Esophagus squamous epithelium (tissue), 5 donors: ENCODE results near the gene RPRD1A. TPM values are rescaled to one million over a fixed set of nuclear protein-coding genes. Genes with fewer than 3 reads are reported as not detected.
"Not testable (repeated sequence)": the region's sequence is repeated elsewhere in the genome, so short reads cannot be mapped to it uniquely, and the experiment has no call there.

ENCODE experiments used
- DNase-seq: peaks from one replicate; lab custom pipeline; 2025; lab: John Stamatoyannopoulos, UW
- H3K27ac ChIP-seq, 4 donors: fragments of 200-600 bp; sonication (generic); one replicate each; pipeline ENCODE4 v1.5.1; 2016 to 2019; ENCODE audit warnings: mild to moderate bottlenecking in 1 of 4
- H3K27me3 ChIP-seq, 4 donors: fragments of 200-600 bp; sonication (generic); 1 replicate in 3 of 4; 2 replicates in 1 of 4; pipeline versions ENCODE4 v1.5.1 to v1.6.0; 2017 to 2021; ENCODE audit warnings: antibody characterized with exemption in 1 of 4
- H3K36me3 ChIP-seq, 3 donors: fragments of 200-600 bp; sonication (generic); one replicate each; pipeline ENCODE4 v1.5.1; 2016 to 2019
- H3K4me1 ChIP-seq, 3 donors: fragments of 200-600 bp; sonication (generic); one replicate each; pipeline ENCODE4 v1.5.1; 2017 to 2019
- H3K4me3 ChIP-seq, 4 donors: fragments of 200-600 bp; sonication (generic); 1 replicate in 3 of 4; 2 replicates in 1 of 4; pipeline ENCODE4 v1.5.1; 2016 to 2019; ENCODE audit warnings: mild to moderate bottlenecking in 2 of 4, moderate library complexity in 1 of 4
- H3K9me3 ChIP-seq, 3 donors: fragments of 200-600 bp; sonication (generic); one replicate each; pipeline ENCODE4 v1.5.1; 2016 to 2019
- CTCF ChIP-seq, 6 experiments: fragments of 450-650 bp in 4 of 6; fragments of 200-600 bp in 2 of 6; sonication (generic) in 2 of 6; IDR thresholded peaks; one replicate each; pipeline ENCODE4 v1.5.1; 2016 to 2019; ENCODE audit warnings: antibody characterized with exemption in 6 of 6, mild to moderate bottlenecking in 4 of 6, moderate library complexity in 4 of 6
- POLR2A ChIP-seq, 4 donors: fragments of 450-650 bp; IDR thresholded peaks; one replicate each; pipeline ENCODE4 v1.6.1; 2017; ENCODE audit warnings: antibody characterized with exemption in 4 of 4, mild to moderate bottlenecking in 4 of 4, moderate library complexity in 3 of 4
- WGBS, 2 donors: methylation state at CpG; one replicate each; pipeline ENCODE4 v1.1.5; 2018; 5-methylcytosine and 5-hydroxymethylcytosine counted together
- intact Hi-C: fragments of 100-400 bp; cut with DNase I; formaldehyde crosslinking; loops from one replicate; pipeline ENCODE4 v1.15.0; 2022
- total RNA-seq, 4 donors: library from RNA; depleted of rRNA; stranded (reverse); fragments of >200 nt; gene quantifications; one replicate each; pipeline ENCODE4 v1.1.0, GENCODE V29; 2016
- donor health status: DM: yes; HTN: yes; CAD: no.

The RPRD1A gene
- total RNA-seq, 4 donors from 2014 or later, result 30.3 to 54.1 (median 51.1) TPM

GRCh38 chr18:36031903-36032302 is 35.5 kb downstream of the RPRD1A start:
- H3K27me3 ChIP-seq, result no peaks in the 10 kb centered on the region
- no peak for DNase-seq
- H3K9me3 ChIP-seq, result no peaks in the 10 kb centered on the region
- peaks cover 0 to 43% (median 0%) of the 10 kb centered on the region in 3 donors for H3K36me3 ChIP-seq
- H3K27ac ChIP-seq, result no peak overlapping the region
- WGBS, 2 donors, result 92 to 94% methylated on average over 2 of the region's 2 CpGs
- TF ChIP-seq CTCF (IDR thresholded peaks at IDR 0.05), result no peak
- H3K4me1 ChIP-seq, result peaks cover 0 to 14% (median 0%) of the 10 kb centered on the region in 3 donors
- H3K4me3 ChIP-seq, result no peak overlapping the region
- intact Hi-C loops, result no loop called here

GRCh38 chr18:36031407-36031806 is 36.0 kb downstream of the RPRD1A start:
- peaks cover 0 to 48% (median 0%) of the 10 kb centered on the region in 3 donors for H3K36me3 ChIP-seq
- DNase-seq, result no peak
- H3K4me1 ChIP-seq, result peaks cover 0 to 14% (median 0%) of the 10 kb centered on the region in 3 donors
- H3K9me3 ChIP-seq, result no peaks in the 10 kb centered on the region
- no peak overlapping the region for H3K27ac ChIP-seq
- TF ChIP-seq CTCF (IDR thresholded peaks at IDR 0.05) (no peak), POLR2A (IDR thresholded peaks at IDR 0.05) (no peak)
- intact Hi-C loops, result no loop called here
- no peak overlapping the region for H3K4me3 ChIP-seq
- 81 to 93% methylated on average over 2 of the region's 2 CpGs for WGBS, 2 donors
- no peaks in the 10 kb centered on the region for H3K27me3 ChIP-seq

- Histone ChIP-seq H3K36me3 (peaks cover 0 to 73% (median 10%) of the 10 kb centered on the region in 3 donors), H3K4me3 (no peak overlapping the region), H3K27ac (no peak overlapping the region), H3K4me1 (no peaks in the 10 kb centered on the region), H3K27me3 (no peaks in the 10 kb centered on the region), H3K9me3 (no peaks in the 10 kb centered on the region)
- DNase-seq, result no peak
- intact Hi-C loops, result no loop called here
- TF ChIP-seq POLR2A (IDR thresholded peaks at IDR 0.05) (no peak), CTCF (IDR thresholded peaks at IDR 0.05) (no peak)
- 76 to 86% methylated on average over 2 of the region's 2 CpGs for WGBS, 2 donors
Measured at GRCh38 chr18:36028859-36029258, 38.5 kb downstream of the RPRD1A start.

- Histone ChIP-seq H3K27me3 (no peaks in the 10 kb centered on the region), H3K9me3 (no peaks in the 10 kb centered on the region), H3K4me1 (no peaks in the 10 kb centered on the region), H3K27ac (no peak overlapping the region), H3K36me3 (peaks cover 0 to 67% (median 10%) of the 10 kb centered on the region in 3 donors), H3K4me3 (no peak overlapping the region)
- DNase-seq, result no peak
- TF ChIP-seq CTCF (IDR thresholded peaks at IDR 0.05) (no peak), POLR2A (IDR thresholded peaks at IDR 0.05) (no peak)
- intact Hi-C loops, result no loop called here
- WGBS, 2 donors, result 35 to 45% methylated on average over 1 of the region's 1 CpG
Measured at GRCh38 chr18:36025025-36025424, 42.3 kb downstream of the RPRD1A start.

- 88 to 91% methylated on average over 3 of the region's 3 CpGs for WGBS, 2 donors
- intact Hi-C loops, H3K4me3 ChIP-seq: not testable (repeated sequence)
Measured at GRCh38 chr18:36024241-36024640, 43.1 kb downstream of the RPRD1A start.

GRCh38 chr18:36023336-36023735 is 44.0 kb downstream of the RPRD1A start:
- intact Hi-C loops, result no loop called here
- DNase-seq, result no peak
- Histone ChIP-seq H3K27ac (no peak overlapping the region), H3K9me3 (no peaks in the 10 kb centered on the region), H3K27me3 (no peaks in the 10 kb centered on the region), H3K4me1 (no peaks in the 10 kb centered on the region), H3K36me3 (peaks cover 0 to 50% (median 10%) of the 10 kb centered on the region in 3 donors), H3K4me3 (no peak overlapping the region)
- 95 to 100% methylated on average over 1 of the region's 1 CpG for WGBS, 2 donors
- TF ChIP-seq CTCF (IDR thresholded peaks at IDR 0.05) (no peak), POLR2A (IDR thresholded peaks at IDR 0.05) (no peak)

More at GRCh38 chr18:36024241-36024640, 43.1 kb downstream of the RPRD1A start:
- peaks cover 0 to 59% (median 10%) of the 10 kb centered on the region in 3 donors for H3K36me3 ChIP-seq
- H3K27ac ChIP-seq, H3K4me1 ChIP-seq, DNase-seq, H3K27me3 ChIP-seq, H3K9me3 ChIP-seq: not testable (repeated sequence)
